HG02623 (cell line): ENCODE results near the gene RARG.

Source experiments
- ATAC-seq: cut with Tn5 transposase; IDR thresholded peaks from one replicate; pipeline ENCODE4 v1.9.1; 2021; ENCODE audit warnings: moderate library complexity; ENCODE audit not compliant: unreplicated experiment

The RARG gene

GRCh38 chr12:53245286-53245685, 13.3 kb upstream of the RARG start:
- ATAC-seq = no peak

- ATAC-seq = no peak
These were observed 12.3 kb upstream of the RARG start for GRCh38 chr12:53244337-53244736.

- ATAC-seq = no peak
These were observed 9.8 kb upstream of the RARG start for GRCh38 chr12:53241623-53242412.

GRCh38 chr12:53239643-53240258, 7.7 kb upstream of the RARG start:
- no peak for ATAC-seq

- no peak for ATAC-seq
These were observed 4.6 kb upstream of the RARG start for GRCh38 chr12:53236443-53237111.

- no peak for ATAC-seq
These were observed 3.9 kb upstream of the RARG start for GRCh38 chr12:53235742-53236442.

GRCh38 chr12:53235164-53235563, 3.2 kb upstream of the RARG start:
- ATAC-seq = no peak

GRCh38 chr12:53234271-53234914, 2.4 kb upstream of the RARG start:
- no peak for ATAC-seq

GRCh38 chr12:53233671-53234121, 1.7 kb upstream of the RARG start:
- no peak for ATAC-seq

- ATAC-seq = no peak
These were observed 845 bp upstream of the RARG start for GRCh38 chr12:53232646-53233461.

GRCh38 chr12:53231671-53231920, 413 bp downstream of the RARG start:
- ATAC-seq = no peak

- no peak for ATAC-seq
These were observed 1.7 kb downstream of the RARG start for GRCh38 chr12:53230108-53230845.

GRCh38 chr12:53229454-53229853, 2.6 kb downstream of the RARG start:
- no peak for ATAC-seq

- ATAC-seq = no peak
These were observed 4.2 kb downstream of the RARG start for GRCh38 chr12:53227836-53228235.

GRCh38 chr12:53227341-53227740, 4.7 kb downstream of the RARG start:
- no peak for ATAC-seq

- no peak for ATAC-seq
These were observed 5.2 kb downstream of the RARG start for GRCh38 chr12:53226815-53227214.

- ATAC-seq = no peak
These were observed 6.2 kb downstream of the RARG start for GRCh38 chr12:53225635-53226424.

- no peak for ATAC-seq
These were observed 6.9 kb downstream of the RARG start for GRCh38 chr12:53224897-53225634.
